Osteoblast (primary cell): ENCODE measurements around the gene TLE7. TPM values are rescaled to one million over a fixed set of nuclear protein-coding genes. Genes with fewer than 3 reads are reported as not detected.

Experiments used
- DNase-seq: peaks from one replicate; pipeline ENCODE4 v3.0.0; 2011; ENCODE audit warnings: low spot score, mixed read lengths; ENCODE audit not compliant: insufficient read length; ENCODE audit errors: missing footprints
- H2AFZ ChIP-seq: 2 replicates; pipeline ENCODE4 v1.6.0; 2011; ENCODE audit warnings: mild to moderate bottlenecking, low read length
- H3K27ac ChIP-seq: 2 replicates; pipeline ENCODE4 v1.5.1; 2011; ENCODE audit warnings: mild to moderate bottlenecking, low read depth, low read length, moderate library complexity
- H3K27me3 ChIP-seq: 2 replicates; pipeline ENCODE4 v1.6.0; 2012; ENCODE audit warnings: mild to moderate bottlenecking, control low read depth, inconsistent platforms, low read length, moderate library complexity; ENCODE audit not compliant: insufficient read depth
- H3K36me3 ChIP-seq: 2 replicates; pipeline ENCODE4 v1.5.1; 2011; ENCODE audit warnings: mild to moderate bottlenecking, low read length, control low read depth, moderate library complexity; ENCODE audit not compliant: insufficient read depth
- H3K4me1 ChIP-seq: 2 replicates; pipeline ENCODE4 v1.5.1; 2011; ENCODE audit warnings: mild to moderate bottlenecking, low read length, control low read depth, moderate library complexity; ENCODE audit not compliant: insufficient read depth
- H3K4me2 ChIP-seq: 2 replicates; pipeline ENCODE4 v1.6.0; 2011; ENCODE audit warnings: mild to moderate bottlenecking, low read length; ENCODE audit not compliant: insufficient read depth
- H3K4me3 ChIP-seq: fragments of 200-600 bp; sonication (generic); 3 replicates; pipeline ENCODE4 v1.5.1; 2012; ENCODE audit warnings: mild to moderate bottlenecking, low read length, inconsistent platforms; ENCODE audit not compliant: insufficient read depth
- H3K79me2 ChIP-seq: 2 replicates; pipeline ENCODE4 v1.6.0; 2012; ENCODE audit warnings: mild to moderate bottlenecking, low read length, control low read depth, inconsistent platforms; ENCODE audit not compliant: insufficient read depth
- H3K9me3 ChIP-seq: 2 replicates; pipeline ENCODE4 v1.5.1; 2011; ENCODE audit warnings: low read depth, low read length, control low read depth
- H4K20me1 ChIP-seq: 2 replicates; pipeline ENCODE4 v1.6.0; 2012; ENCODE audit warnings: mild to moderate bottlenecking, low read length, control low read depth; ENCODE audit not compliant: insufficient read depth
- CTCF ChIP-seq: IDR thresholded peaks from 2 replicates; pipeline ENCODE4 v1.5.1; 2011; ENCODE audit warnings: mild to moderate bottlenecking, low read depth, low read length, moderate library complexity; ENCODE audit errors: extremely low read depth
- total RNA-seq: library from RNA; depleted of rRNA; stranded (reverse); fragments of >200 nt; gene quantifications from 2 replicates; pipeline ENCODE4 v1.2.3, GENCODE V29; 2012

Gene TLE7
- total RNA-seq, 1 donor: not detected

DNA sequence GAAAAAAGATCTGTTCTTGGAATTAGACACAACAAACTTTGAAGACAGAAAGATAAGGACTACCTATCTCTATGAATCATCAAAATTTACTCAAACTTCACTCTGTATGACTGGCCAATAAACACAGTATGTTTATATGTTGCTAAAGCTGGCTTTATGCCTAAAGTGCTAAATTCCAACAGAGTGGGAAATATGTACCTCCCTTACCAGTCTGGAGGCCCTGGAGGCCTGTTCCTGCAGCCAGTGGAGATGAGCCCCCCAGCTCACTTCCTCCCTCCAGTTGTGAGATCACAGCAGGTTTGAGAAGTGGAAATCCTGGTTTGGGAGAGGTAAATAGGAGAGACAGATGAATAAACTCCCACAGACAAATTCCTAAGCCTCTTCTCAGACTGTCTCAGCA is 11.2 kb upstream of the TLE7 start:
- no peak for TF ChIP-seq CTCF
- Histone ChIP-seq H4K20me1 (no peaks in the 10 kb centered on the region), H3K36me3 (peaks cover 82% of the 10 kb centered on the region), H3K4me2 (no peak overlapping the region), H3K27ac (no peak overlapping the region), H3K4me1 (no peaks in the 10 kb centered on the region), H3K79me2 (peaks cover 11% of the 10 kb centered on the region), H3K9me3 (peaks cover 35% of the 10 kb centered on the region), H3K4me3 (no peak overlapping the region), H3K27me3 (no peaks in the 10 kb centered on the region), H2AFZ (no peak overlapping the region)
- no peak for DNase-seq

GRCh38 chr16:71449020-71449419 is 7.2 kb upstream of the TLE7 start:
- no peak for TF ChIP-seq CTCF
- H3K27me3 ChIP-seq: no peaks in the 10 kb centered on the region
- no peaks in the 10 kb centered on the region for H3K4me1 ChIP-seq
- peaks cover 62% of the 10 kb centered on the region for H3K36me3 ChIP-seq
- no peak for DNase-seq
- H2AFZ ChIP-seq: no peak overlapping the region
- H4K20me1 ChIP-seq: no peaks in the 10 kb centered on the region
- H3K27ac ChIP-seq: no peak overlapping the region
- no peak overlapping the region for H3K4me3 ChIP-seq
- H3K9me3 ChIP-seq: peaks cover 49% of the 10 kb centered on the region
- H3K4me2 ChIP-seq: no peak overlapping the region
- H3K79me2 ChIP-seq: no peaks in the 10 kb centered on the region

- Histone ChIP-seq H3K9me3 (peaks cover 45% of the 10 kb centered on the region), H3K79me2 (no peaks in the 10 kb centered on the region), H3K27me3 (no peaks in the 10 kb centered on the region), H2AFZ (no peak overlapping the region), H3K36me3 (peaks cover 55% of the 10 kb centered on the region), H3K27ac (no peak overlapping the region), H3K4me1 (no peaks in the 10 kb centered on the region), H3K4me2 (no peak overlapping the region), H3K4me3 (no peak overlapping the region), H4K20me1 (no peaks in the 10 kb centered on the region)
- no peak for TF ChIP-seq CTCF
- DNase-seq: no peak
Measured at GRCh38 chr16:71448274-71448866, 6.5 kb upstream of the TLE7 start.

DNA sequence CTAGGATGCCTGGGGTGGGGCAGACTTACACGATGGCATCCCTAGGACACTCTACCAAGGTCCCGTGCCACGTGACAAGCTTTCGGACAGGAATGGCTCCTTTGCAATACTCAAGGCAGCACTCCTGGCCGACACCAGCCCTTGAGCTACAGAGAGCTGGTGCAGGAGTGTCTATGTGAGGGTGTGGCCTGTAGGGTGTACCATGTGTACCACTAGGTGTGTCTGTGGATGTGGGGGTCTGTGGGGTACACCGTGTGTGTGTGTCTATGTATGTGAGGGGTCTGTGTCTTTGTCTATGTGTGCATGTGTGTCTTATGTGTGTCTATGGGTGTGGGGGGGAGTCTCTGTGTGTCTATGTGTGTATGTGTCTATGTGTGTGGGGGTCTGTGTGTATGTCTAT is 1.9 kb upstream of the TLE7 start:
- H3K4me2 ChIP-seq: no peak overlapping the region
- no peaks in the 10 kb centered on the region for H3K4me1 ChIP-seq
- H2AFZ ChIP-seq: no peak overlapping the region
- H3K79me2 ChIP-seq: no peaks in the 10 kb centered on the region
- DNase-seq: peak; percentile 75
- peaks cover 21% of the 10 kb centered on the region for H3K9me3 ChIP-seq
- H3K4me3 ChIP-seq: no peak overlapping the region
- no peak overlapping the region for H3K27ac ChIP-seq
- TF ChIP-seq CTCF: no peak
- no peaks in the 10 kb centered on the region for H4K20me1 ChIP-seq
- H3K27me3 ChIP-seq: no peaks in the 10 kb centered on the region
- H3K36me3 ChIP-seq: peaks cover 9% of the 10 kb centered on the region
